HG03066 (cell line): Measurements from ENCODE around the gene GOLGA8R.
"Not testable (repeated sequence)": the region's sequence is repeated elsewhere in the genome, so short reads cannot be mapped to it uniquely, and the experiment has no call there.

Experiments used
- ATAC-seq: cut with Tn5 transposase; IDR thresholded peaks from one replicate; pipeline ENCODE4 v1.9.1; 2021; ENCODE audit warnings: low read depth; ENCODE audit not compliant: unreplicated experiment

Gene GOLGA8R

GRCh38 chr15:30414160-30414559 is at the start of gene GOLGA8R:
Gene GOLGA8R, minus strand, starts transcription at chr15:30414260. Its CDS starts 98 bp downstream, at chr15:30414162.
- ATAC-seq: not testable (repeated sequence)

- ATAC-seq: not testable (repeated sequence)
Measured at GRCh38 chr15:30463849-30464248, 49.8 kb upstream of the GOLGA8R start.

GRCh38 chr15:30462176-30462575 is 48.1 kb upstream of the GOLGA8R start:
- not testable (repeated sequence) for ATAC-seq

- not testable (repeated sequence) for ATAC-seq
Measured at GRCh38 chr15:30452702-30453101, 38.6 kb upstream of the GOLGA8R start.

GRCh38 chr15:30438348-30438747 is 24.3 kb upstream of the GOLGA8R start:
- ATAC-seq: not testable (repeated sequence)

GRCh38 chr15:30435878-30436277 is 21.8 kb upstream of the GOLGA8R start:
- not testable (repeated sequence) for ATAC-seq

GRCh38 chr15:30420723-30421122 is 6.7 kb upstream of the GOLGA8R start:
- ATAC-seq: not testable (repeated sequence)

GRCh38 chr15:30407636-30408035 is 6.4 kb downstream of the GOLGA8R start:
- ATAC-seq: not testable (repeated sequence)

GRCh38 chr15:30398988-30399387 is 15.1 kb downstream of the GOLGA8R start:
- not testable (repeated sequence) for ATAC-seq

- ATAC-seq: not testable (repeated sequence)
Measured at GRCh38 chr15:30393664-30393991, 20.4 kb downstream of the GOLGA8R start.

GRCh38 chr15:30392766-30393663 is 21.0 kb downstream of the GOLGA8R start, which contains the start of gene CHRFAM7A:
Gene CHRFAM7A, minus strand, starts transcription at chr15:30393540. Its CDS starts 10,189 bp downstream, at chr15:30383351.
- not testable (repeated sequence) for ATAC-seq

- not testable (repeated sequence) for ATAC-seq
Measured at GRCh38 chr15:30386318-30386887, 27.7 kb downstream of the GOLGA8R start.

GRCh38 chr15:30377082-30377413 is 37.0 kb downstream of the GOLGA8R start:
- ATAC-seq: not testable (repeated sequence)

GRCh38 chr15:30376375-30377081 is 37.5 kb downstream of the GOLGA8R start:
- ATAC-seq: not testable (repeated sequence)

- ATAC-seq: not testable (repeated sequence)
Measured at GRCh38 chr15:30375872-30376271, 38.2 kb downstream of the GOLGA8R start.

- ATAC-seq: not testable (repeated sequence)
Measured at GRCh38 chr15:30374862-30375261, 39.2 kb downstream of the GOLGA8R start.

- ATAC-seq: not testable (repeated sequence)
Measured at GRCh38 chr15:30368271-30368670, 45.8 kb downstream of the GOLGA8R start.

GRCh38 chr15:30367246-30367645 is 46.8 kb downstream of the GOLGA8R start:
- not testable (repeated sequence) for ATAC-seq

GRCh38 chr15:30361404-30361803 is 52.7 kb downstream of the GOLGA8R start:
- ATAC-seq: not testable (repeated sequence)

- not testable (repeated sequence) for ATAC-seq
Measured at GRCh38 chr15:30360990-30361389, 53.1 kb downstream of the GOLGA8R start.

GRCh38 chr15:30355043-30355442 is 59.0 kb downstream of the GOLGA8R start:
- ATAC-seq: not testable (repeated sequence)
